ENCODE data around the gene NKX1-2. TPM values are rescaled to one million over a fixed set of nuclear protein-coding genes. Genes with fewer than 3 reads are reported as not detected.
A peak's percentile ranks its signal among the peaks of the same experiment; 100 is the strongest.

The NKX1-2 gene
- total and polyA plus RNA-seq, 2 experiments from 2014 or later, result 9.8 to 39.4 TPM

GRCh38 chr10:124496620-124497019 is 46.8 kb upstream of the NKX1-2 start:
- Histone ChIP-seq H3K27me3 (ENCODE audit: insufficient read depth) (no peaks in the 10 kb centered on the region), H3K4me1 (ENCODE audit: insufficient read depth) (peaks cover 20% of the 10 kb centered on the region), H3K4me2 (0 out of 2 replicates have a peak overlapping the region, but pooled peaks have one; percentile 51), H3F3A (replicated peaks; ENCODE audit: low read depth) (0 out of 2 replicates have a peak, but pooled peaks cover 5% of the 10 kb centered on the region), H3K36me3 (ENCODE audit: insufficient read depth) (peaks cover 9% of the 10 kb centered on the region), H2AFZ (no peak overlapping the region), H3K27ac (ENCODE audit: low read depth) (no peak overlapping the region), H3K9me2 (ENCODE audit: insufficient read depth) (no peaks in the 10 kb centered on the region), H3K4me3 (no peak overlapping the region), H4K20me1 (replicated peaks; ENCODE audit: insufficient read depth) (no peaks in the 10 kb centered on the region; the same call in 1 of the 2 replicates), H3K79me2 (replicated peaks; ENCODE audit: insufficient read depth) (no peaks in the 10 kb centered on the region)
- peaks cover 8% of the 10 kb centered on the region for H3K27me3 Mint-ChIP-seq (ENCODE audit: insufficient read depth, low read depth, poor library complexity)
- H3K4me1 Mint-ChIP-seq, result peaks cover 36% of the 10 kb centered on the region
- peaks cover 37% of the 10 kb centered on the region for H3K36me3 Mint-ChIP-seq (ENCODE audit: low read depth)
- 0 out of 2 replicates have a peak overlapping the region, but pooled peaks have one; percentile 21 for H3K27ac Mint-ChIP-seq
- H3K9me3 Mint-ChIP-seq, result peaks cover 14% of the 10 kb centered on the region
- TF ChIP-seq ZNF331 (CRISPR knock-in tag; IDR thresholded peaks at IDR 0.05; ENCODE audit: low read depth), result no peak
- TF ChIP-seq POLR2AphosphoS5 (IDR thresholded peaks at IDR 0.05; ENCODE audit: low read depth), result no peak
- TF ChIP-seq ZNF462 (CRISPR knock-in tag; IDR thresholded peaks at IDR 0.05), result no peak
- TF ChIP-seq EZH2 (IDR thresholded peaks at IDR 0.05; ENCODE audit: low read depth, unreplicated experiment), result no peak
- no peak for TF ChIP-seq ZNF114 (CRISPR knock-in tag; IDR thresholded peaks at IDR 0.05)
- no peak for TF ChIP-seq JUNB (IDR thresholded peaks at IDR 0.05; ENCODE audit: unreplicated experiment)
- TF ChIP-seq NANOG (IDR thresholded peaks at IDR 0.05; ENCODE audit: borderline replicate concordance), result no peak
- no peak for TF ChIP-seq CTCF (conservative IDR thresholded peaks at IDR 0.05; ENCODE audit: low read depth in 2 of 2)
- TF ChIP-seq EZH2phosphoT487 (IDR thresholded peaks at IDR 0.05; ENCODE audit: unreplicated experiment), result no peak
- TF ChIP-seq CREB1 (CRISPR knock-in tag; IDR thresholded peaks at IDR 0.05; ENCODE audit: low read depth), result no peak
- no peak for TF ChIP-seq REST (IDR thresholded peaks at IDR 0.05; ENCODE audit: unreplicated experiment)
- no peak for DNase-seq (ENCODE audit: low spot score)
- ATAC-seq, result peak; percentile 64
- H3K4me3 Mint-ChIP-seq, result no peak overlapping the region

Data from GM23338 (cell line).